K562 (cell line): ENCODE data around the gene LRRC8E. TPM values are rescaled to one million over a fixed set of nuclear protein-coding genes. Genes with fewer than 3 reads are reported as not detected.

ENCODE experiments used
- ARHGAP35 ChIP-seq: fragments of 450-650 bp; IDR thresholded peaks from 2 replicates; pipeline ENCODE4 v1.6.1; 2018; ENCODE audit not compliant: partially characterized antibody
- BCOR ChIP-seq: fragments of 450-650 bp; IDR thresholded peaks from 2 replicates; pipeline ENCODE4 v1.6.1; 2016
- CBFB ChIP-seq: sonication (generic); formaldehyde crosslinking; IDR thresholded peaks from 2 replicates; pipeline ENCODE4 v1.4.0; 2020; ENCODE audit warnings: mild to moderate bottlenecking, missing genetic modification reagents
- CHD1 ChIP-seq: fragments of 200-600 bp; sonication (generic); IDR thresholded peaks from one replicate; pipeline ENCODE4 v1.6.1; 2012; ENCODE audit warnings: mild to moderate bottlenecking, moderate library complexity, low read length, inconsistent platforms
- CREB1 ChIP-seq, 2 experiments: sonication (generic) in 1 of 2; formaldehyde crosslinking in 1 of 2; IDR thresholded peaks; 2 replicates each; pipeline versions ENCODE4 v1.6.1 to v1.8.0; 2012 to 2022; ENCODE audit warnings: inconsistent platforms in 1 of 2, mild to moderate bottlenecking in 1 of 2, missing genetic modification reagents in 1 of 2, moderate library complexity in 1 of 2
- ETV6 ChIP-seq, 3 experiments: fragments of 150-350 bp in 1 of 3; sonication (generic) in 1 of 3; formaldehyde crosslinking in 1 of 3; IDR thresholded peaks; 2 replicates each; pipeline versions ENCODE4 v1.6.1 to v1.8.0; 2014 to 2022; ENCODE audit warnings: borderline replicate concordance in 2 of 3, low read depth in 2 of 3, antibody characterized with exemption in 1 of 3, low read length in 1 of 3, mild to moderate bottlenecking in 1 of 3, missing genetic modification reagents in 1 of 3
- HMG20A ChIP-seq: fragments of 450-650 bp; formaldehyde crosslinking; conservative IDR thresholded peaks from 2 replicates; pipeline ENCODE4 v1.4.0; 2020; ENCODE audit warnings: mild to moderate bottlenecking, mixed read lengths
- HMGN3 ChIP-seq: IDR thresholded peaks from 2 replicates; pipeline ENCODE4 v1.6.1; 2011; ENCODE audit warnings: borderline replicate concordance, low read depth, mild to moderate bottlenecking, mixed read lengths, low read length; ENCODE audit not compliant: insufficient read length; ENCODE audit errors: extremely low read depth
- JUND ChIP-seq, 2 experiments: IDR thresholded peaks; 2 replicates in 1 of 2; 3 replicates in 1 of 2; pipeline ENCODE4 v1.6.1; 2011; ENCODE audit warnings: borderline replicate concordance in 2 of 2, low read depth in 2 of 2, low read length in 2 of 2, improper control_type of control experiment in 1 of 2, missing biosample characterization in 1 of 2, missing genetic modification characterization in 1 of 2, missing genetic modification reagents in 1 of 2
- KDM1A ChIP-seq, 2 experiments: fragments of 450-650 bp; IDR thresholded peaks; 2 replicates each; pipeline ENCODE4 v1.6.1; 2016; ENCODE audit warnings: mild to moderate bottlenecking in 2 of 2
- RNF219 ChIP-seq: fragments of 250-450 bp; sonication (Bioruptor Pico); IDR thresholded peaks from 2 replicates; pipeline ENCODE4 v1.5.0; 2022; ENCODE audit warnings: mild to moderate bottlenecking
- SIX5 ChIP-seq, 2 experiments: IDR thresholded peaks; 2 replicates each; pipeline ENCODE4 v1.6.1; 2011; ENCODE audit warnings: low read length in 2 of 2, borderline replicate concordance in 1 of 2, low read depth in 1 of 2, mild to moderate bottlenecking in 1 of 2, moderate library complexity in 1 of 2; ENCODE audit not compliant: insufficient read depth in 1 of 2
- TAF1 ChIP-seq: IDR thresholded peaks from 2 replicates; pipeline ENCODE4 v1.6.1; 2011; ENCODE audit warnings: mild to moderate bottlenecking, low read length, moderate library complexity; ENCODE audit not compliant: insufficient read depth, control insufficient read depth, severe bottlenecking; ENCODE audit errors: extremely low read depth
- TAL1 ChIP-seq: fragments of 450-650 bp; IDR thresholded peaks from 2 replicates; pipeline ENCODE4 v1.6.1; 2016; ENCODE audit warnings: mild to moderate bottlenecking
- TRIM28 ChIP-seq: fragments of 450-650 bp; IDR thresholded peaks from 2 replicates; pipeline ENCODE4 v1.6.1; 2017
- WHSC1 ChIP-seq: IDR thresholded peaks from one replicate; pipeline ENCODE4 v1.6.1; 2012; ENCODE audit warnings: low read length, control low read depth, inconsistent platforms
- ZBTB33 ChIP-seq: sonication (generic); formaldehyde crosslinking; IDR thresholded peaks from 2 replicates; pipeline ENCODE4 v1.8.1; 2023; ENCODE audit warnings: mild to moderate bottlenecking, missing genetic modification reagents
- ZNF175 ChIP-seq: fragments of 200-800 bp; sonication (Bioruptor generic); IDR thresholded peaks from 2 replicates; pipeline ENCODE4 v1.6.1; 2016; ENCODE audit warnings: low read depth, mild to moderate bottlenecking, missing genetic modification characterization, missing compliant biosample characterization
- ZNF224 ChIP-seq: sonication (generic); formaldehyde crosslinking; IDR thresholded peaks from 2 replicates; pipeline ENCODE4 v1.8.0; 2022; ENCODE audit warnings: mild to moderate bottlenecking, missing genetic modification reagents
- ZNF263 ChIP-seq: sonication (generic); formaldehyde crosslinking; IDR thresholded peaks from 2 replicates; pipeline ENCODE4 v1.8.0; 2022; ENCODE audit warnings: mild to moderate bottlenecking, missing genetic modification reagents, borderline replicate concordance
- ZNF324 ChIP-seq: fragments of 250-450 bp; sonication (Bioruptor Pico); IDR thresholded peaks from 2 replicates; pipeline ENCODE4 v1.4.0; 2020; ENCODE audit warnings: mild to moderate bottlenecking
- ZNF699 ChIP-seq: fragments of 250-450 bp; sonication (Bioruptor Pico); IDR thresholded peaks from 2 replicates; pipeline ENCODE4 v1.8.0; 2021; ENCODE audit warnings: mild to moderate bottlenecking, moderate library complexity; ENCODE audit not compliant: insufficient replicate concordance
- ZNF785 ChIP-seq: fragments of 250-450 bp; sonication (Bioruptor Pico); IDR thresholded peaks from 2 replicates; pipeline ENCODE4 v1.4.0; 2020; ENCODE audit warnings: mild to moderate bottlenecking
- polyA plus RNA-seq, 8 experiments: library from polyadenylated mRNA; depleted of rRNA in 4 of 8; stranded (reverse) in 5 of 8; unstranded in 3 of 8; fragments of >200 nt; fragmentation: Nextera tagmentation in 2 of 8; fragmentation: Illumina TruSeq in 1 of 8; extraction: Ambion mirVana in 2 of 8; extraction: Trizol in 1 of 8; gene quantifications; 2 replicates each; pipeline versions ENCODE4 v1.2.1 to v1.2.3, GENCODE V29; 2011 to 2014; ENCODE audit warnings: inconsistent platforms in 1 of 8, missing spikeins in 1 of 8
- total RNA-seq, 7 experiments: library from RNA; depleted of rRNA in 6 of 7; stranded (reverse); fragments of >200 nt in 6 of 7; fragmentation: Illumina TruSeq in 2 of 7; extraction: Trizol in 2 of 7; gene quantifications; 2 replicates each; pipeline versions ENCODE4 v1.2.1 to v1.2.3, GENCODE V29; 2011 to 2021; ENCODE audit warnings: low replicate concordance in 1 of 7

The LRRC8E gene
- total and polyA plus RNA-seq, 9 of the 15 experiments (the other 6 are each of a cell fraction or from before 2014, with no cell fraction given): 0.08 to 5.7 (median 3.5) TPM; not detected in 1

- TF ChIP-seq ETV6 (IDR thresholded peaks at IDR 0.05; ENCODE audit: borderline replicate concordance in 1 of 2, low read depth in 2 of 2, low read length in 1 of 2) (no peak), ETV6 (CRISPR knock-in tag; IDR thresholded peaks at IDR 0.05; ENCODE audit: borderline replicate concordance) (no peak), TAF1 (no peak), ZNF263 (no peak; the same call in 1 of the 2 replicates), TRIM28 (no peak), RNF219 (CRISPR knock-in tag) (no peak), ZNF785 (CRISPR knock-in tag) (no peak), ZNF224 (CRISPR knock-in tag) (no peak), ZBTB33 (CRISPR knock-in tag) (no peak), HMGN3 (peak; percentile 20), ZNF175 (no peak), CBFB (CRISPR knock-in tag) (no peak), TAL1 (0 out of 2 replicates have a peak, but pooled peaks have one; percentile 1), JUND (IDR thresholded peaks at IDR 0.05; ENCODE audit: borderline replicate concordance, low read depth, low read length) (peak; percentile 19; the same call in 1 of the 2 replicates), JUND (tag; IDR thresholded peaks at IDR 0.05; ENCODE audit: borderline replicate concordance, low read depth, low read length) (no peak; the same call in 2 of the 3 replicates), ARHGAP35 (no peak), ZNF324 (no peak), SIX5 (IDR thresholded peaks at IDR 0.05; ENCODE audit: borderline replicate concordance in 1 of 2, insufficient read depth in 1 of 2, low read depth in 1 of 2, low read length in 2 of 2) (no peak), CREB1 (IDR thresholded peaks at IDR 0.05) (peak; percentile 30; the same call in 1 of the 2 replicates), CREB1 (CRISPR knock-in tag; IDR thresholded peaks at IDR 0.05) (peak; percentile 57; the same call in 1 of the 2 replicates), KDM1A (IDR thresholded peaks at IDR 0.05) (no peak), HMG20A (no peak), CHD1 (peak; percentile 57), BCOR (no peak), WHSC1 (no peak), ZNF699 (no peak)
Observed at GRCh38 chr19:7871437-7872305, 16.6 kb upstream of the LRRC8E start (continued).
